ENCODE results near the gene PTPRD. TPM values are rescaled to one million over a fixed set of nuclear protein-coding genes. Genes with fewer than 3 reads are reported as not detected.

The PTPRD gene
- total RNA-seq, 3 donors from 2014 or later (not counting 1 experiment from before 2014, with no cell fraction given), result 0.05 to 0.68 TPM; not detected in 1

- DNase-seq (no peak), ATAC-seq (no peak)
- no peaks in the 10 kb centered on the region for H3K9me3 ChIP-seq (ENCODE audit: control insufficient read depth, insufficient read depth, low read length)
- 86% methylated on average over 3 of the region's 3 CpGs for WGBS (ENCODE audit: insufficient coverage)
- no peaks in the 10 kb centered on the region for H3K27me3 Mint-ChIP-seq (ENCODE audit: low read depth in 2 of 2)
- no peaks in the 10 kb centered on the region for H3K27me3 ChIP-seq (ENCODE audit: control insufficient read depth, insufficient read depth, low read length)
- intact Hi-C loops (cut with micrococcal nuclease), result no loop called here
- H3K4me3 ChIP-seq (ENCODE audit: low read length), result no peak overlapping the region
- H3K36me3 Mint-ChIP-seq, result no peaks in the 10 kb centered on the region
- H3K4me1 Mint-ChIP-seq, result no peaks in the 10 kb centered on the region
- no peaks in the 10 kb centered on the region for H3K36me3 ChIP-seq (ENCODE audit: control insufficient read depth, insufficient read depth, low read length)
- no peak overlapping the region for H3K4me3 Mint-ChIP-seq
- no peaks in the 10 kb centered on the region for H3K4me1 ChIP-seq (ENCODE audit: control insufficient read depth, insufficient read depth, low read length)
- no peak for TF ChIP-seq CTCF (IDR thresholded peaks at IDR 0.05)
- H3K27ac ChIP-seq (ENCODE audit: low read length), result no peak overlapping the region
- peaks cover 3 to 7% of the 10 kb centered on the region in 2 donors for H3K9me3 Mint-ChIP-seq
- H3K27ac Mint-ChIP-seq, result no peak overlapping the region
Observed at GRCh38 chr9:9963841-9964240, 649.0 kb downstream of the PTPRD start.

GRCh38 chr9:9961934-9962333 is 650.9 kb downstream of the PTPRD start:
- WGBS (ENCODE audit: insufficient coverage), result no CpG with 5 or more reads among the region's 1 CpG
- Mint-ChIP-seq H3K9me3 (peaks cover 3 to 4% of the 10 kb centered on the region in 2 donors), H3K27me3 (ENCODE audit: low read depth in 2 of 2) (no peaks in the 10 kb centered on the region), H3K27ac (no peak overlapping the region), H3K4me3 (no peak overlapping the region), H3K4me1 (no peaks in the 10 kb centered on the region), H3K36me3 (no peaks in the 10 kb centered on the region)
- Histone ChIP-seq H3K36me3 (ENCODE audit: control insufficient read depth, insufficient read depth, low read length) (no peaks in the 10 kb centered on the region), H3K27me3 (ENCODE audit: control insufficient read depth, insufficient read depth, low read length) (no peaks in the 10 kb centered on the region), H3K27ac (ENCODE audit: low read length) (no peak overlapping the region), H3K4me3 (ENCODE audit: low read length) (no peak overlapping the region), H3K4me1 (ENCODE audit: control insufficient read depth, insufficient read depth, low read length) (no peaks in the 10 kb centered on the region), H3K9me3 (ENCODE audit: control insufficient read depth, insufficient read depth, low read length) (no peaks in the 10 kb centered on the region)
- DNase-seq, result no peak
- ATAC-seq, result no peak
- intact Hi-C loops (cut with micrococcal nuclease), result no loop called here
- no peak for TF ChIP-seq CTCF (IDR thresholded peaks at IDR 0.05)

GRCh38 chr9:9961487-9961886 is 651.3 kb downstream of the PTPRD start:
- H3K4me3 ChIP-seq (ENCODE audit: low read length), result no peak overlapping the region
- no peak for TF ChIP-seq CTCF (IDR thresholded peaks at IDR 0.05)
- no peaks in the 10 kb centered on the region for H3K4me1 ChIP-seq (ENCODE audit: control insufficient read depth, insufficient read depth, low read length)
- no peak overlapping the region for H3K27ac ChIP-seq (ENCODE audit: low read length)
- no peaks in the 10 kb centered on the region for H3K27me3 Mint-ChIP-seq (ENCODE audit: low read depth in 2 of 2)
- DNase-seq, result no peak
- H3K27ac Mint-ChIP-seq, result no peak overlapping the region
- intact Hi-C loops (cut with micrococcal nuclease), result no loop called here
- H3K4me3 Mint-ChIP-seq, result no peak overlapping the region
- no peaks in the 10 kb centered on the region for H3K36me3 ChIP-seq (ENCODE audit: control insufficient read depth, insufficient read depth, low read length)
- no peak for ATAC-seq
- H3K36me3 Mint-ChIP-seq, result no peaks in the 10 kb centered on the region
- H3K4me1 Mint-ChIP-seq, result no peaks in the 10 kb centered on the region
- 0% methylated on average over 1 of the region's 2 CpGs for WGBS (ENCODE audit: insufficient coverage)
- no peaks in the 10 kb centered on the region for H3K9me3 ChIP-seq (ENCODE audit: control insufficient read depth, insufficient read depth, low read length)
- H3K27me3 ChIP-seq (ENCODE audit: control insufficient read depth, insufficient read depth, low read length), result no peaks in the 10 kb centered on the region
- peaks cover 3 to 6% of the 10 kb centered on the region in 2 donors for H3K9me3 Mint-ChIP-seq

- no peaks in the 10 kb centered on the region for H3K4me1 Mint-ChIP-seq
- no peak overlapping the region for H3K4me3 ChIP-seq (ENCODE audit: low read length)
- H3K27me3 Mint-ChIP-seq (ENCODE audit: low read depth in 2 of 2), result no peaks in the 10 kb centered on the region
- no peaks in the 10 kb centered on the region for H3K9me3 ChIP-seq (ENCODE audit: control insufficient read depth, insufficient read depth, low read length)
- WGBS (ENCODE audit: insufficient coverage), result 14% methylated on average over 1 of the region's 3 CpGs
- no peak overlapping the region for H3K27ac Mint-ChIP-seq
- H3K27me3 ChIP-seq (ENCODE audit: control insufficient read depth, insufficient read depth, low read length), result no peaks in the 10 kb centered on the region
- H3K36me3 ChIP-seq (ENCODE audit: control insufficient read depth, insufficient read depth, low read length), result no peaks in the 10 kb centered on the region
- DNase-seq (no peak), ATAC-seq (no peak)
- no peaks in the 10 kb centered on the region for H3K4me1 ChIP-seq (ENCODE audit: control insufficient read depth, insufficient read depth, low read length)
- H3K36me3 Mint-ChIP-seq, result no peaks in the 10 kb centered on the region
- no peak overlapping the region for H3K27ac ChIP-seq (ENCODE audit: low read length)
- peaks cover 2 to 10% of the 10 kb centered on the region in 2 donors for H3K9me3 Mint-ChIP-seq
- no peak overlapping the region for H3K4me3 Mint-ChIP-seq
- no peak for TF ChIP-seq CTCF (IDR thresholded peaks at IDR 0.05)
- intact Hi-C loops (cut with micrococcal nuclease), result no loop called here
Observed at GRCh38 chr9:9951556-9952160, 661.1 kb downstream of the PTPRD start.
